Colonic mucosa (tissue), 4 donors: Measurements from ENCODE around the gene ZNF891. TPM values are rescaled to one million over a fixed set of nuclear protein-coding genes. Genes with fewer than 3 reads are reported as not detected.
A peak's percentile ranks its signal among the peaks of the same experiment; 100 is the strongest.

Experiments
- DNase-seq: peaks from one replicate; pipeline ENCODE4 v3.0.0-alpha.2; 2020
- H3K27ac ChIP-seq: fragments of 200-600 bp; one replicate; pipeline ENCODE4 v1.8.0; 2021
- H3K27me3 ChIP-seq: fragments of 200-600 bp; one replicate; pipeline ENCODE4 v1.8.0; 2021
- H3K36me3 ChIP-seq: fragments of 200-600 bp; one replicate; pipeline ENCODE4 v1.8.0; 2021
- H3K4me1 ChIP-seq: fragments of 200-600 bp; one replicate; pipeline ENCODE4 v1.8.0; 2021; ENCODE audit warnings: mild to moderate bottlenecking
- H3K4me3 ChIP-seq: fragments of 200-600 bp; one replicate; pipeline ENCODE4 v1.8.0; 2021
- H3K9ac ChIP-seq, 2 donors: one replicate each; pipeline ENCODE4 v1.7.0; 2013; ENCODE audit warnings: control low read depth in 2 of 2, low read depth in 2 of 2, low read length in 2 of 2
- H3K9me3 ChIP-seq: fragments of 200-600 bp; one replicate; pipeline ENCODE4 v1.8.0; 2021
- CTCF ChIP-seq: fragments of 200-600 bp; IDR thresholded peaks from one replicate; pipeline ENCODE4 v1.8.0; 2022; ENCODE audit warnings: antibody characterized with exemption, mild to moderate bottlenecking
- intact Hi-C: fragments of 100-400 bp; cut with DNase I; formaldehyde crosslinking; loops from one replicate; pipeline ENCODE4 v1.14.1; 2022
- total RNA-seq, 2 donors: library from RNA; stranded (reverse); fragmentation: NEBNext Ultra II Directional in 1 of 2; extraction: Animal tissue kit (Norgen Biotek cat#: 25700) in 1 of 2; gene quantifications; one replicate each; pipeline ENCODE4 v1.2.1, GENCODE V29; 2021
- donor health status: healthy.
- donor health status: DM: no; HTN: no; CAD: no.
- donor health status: DM: no; HTN: no; CAD: no.

Gene ZNF891
- 1 to 10 TPM; 1.0 to 1.3 TPM for total RNA-seq

- Histone ChIP-seq H3K27ac (peak within 1 kb of the TSS; percentile 97), H3K27me3 (no peaks in the 10 kb centered on the region), H3K9me3 (no peaks in the 10 kb centered on the region), H3K9ac (peak within 1 kb of the TSS; percentile 80 to 86), H3K4me1 (no peaks in the 10 kb centered on the region), H3K4me3 (peak within 1 kb of the TSS; percentile 70), H3K36me3 (no peaks in the 10 kb centered on the region)
- DNase-seq = peak; percentile 98
- intact Hi-C loops = loop anchor here (5.0 kb wide), 1 partner anchor 48 kb away; the partner anchor contains the start of gene ZNF140
- no peak for TF ChIP-seq CTCF
These were observed at the start of gene ZNF891, which contains the start of gene ZNF10 for GRCh38 chr12:133130038-133130807. ZNF891 (minus strand) TSS chr12:133130274; CDS start chr12:133121918, 8,356 bp downstream. ZNF10 (plus strand) TSS chr12:133130627; CDS start chr12:133144493, 13,866 bp downstream.

DNA sequence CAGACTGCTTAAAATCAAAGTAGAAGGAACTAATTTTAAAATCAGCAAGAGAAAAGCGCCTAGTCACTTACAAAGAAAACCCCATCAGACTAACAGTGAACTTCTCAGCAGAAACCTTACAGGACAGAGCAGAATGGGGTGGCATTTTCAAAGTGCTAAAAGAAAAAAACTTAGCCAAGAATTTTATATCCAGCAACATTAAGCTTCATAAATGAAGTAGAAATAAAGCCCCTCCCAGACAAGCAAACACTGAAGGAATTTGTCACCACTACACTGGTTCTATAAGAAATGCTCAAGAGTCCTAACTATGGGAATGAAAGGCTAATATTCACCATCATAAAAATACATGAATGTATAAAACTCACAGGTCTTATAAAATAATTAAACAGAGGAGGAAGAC, 44.8 kb upstream of the ZNF891 start:
- Histone ChIP-seq H3K9ac (no peak overlapping the region), H3K4me3 (no peak overlapping the region), H3K4me1 (no peaks in the 10 kb centered on the region), H3K27ac (no peak overlapping the region), H3K9me3 (peaks cover 6% of the 10 kb centered on the region), H3K36me3 (no peaks in the 10 kb centered on the region), H3K27me3 (no peaks in the 10 kb centered on the region)
- no peak for DNase-seq
- TF ChIP-seq CTCF = no peak
- intact Hi-C loops = loop anchor here (5.0 kb wide), 1 partner anchor 188 kb away; the partner anchor contains the start of gene ZNF26

- no peak for TF ChIP-seq CTCF
- H3K27ac ChIP-seq = no peak overlapping the region
- peaks cover 6% of the 10 kb centered on the region for H3K9me3 ChIP-seq
- no peak overlapping the region for H3K9ac ChIP-seq
- no peak overlapping the region for H3K4me3 ChIP-seq
- intact Hi-C loops = no loop called here
- no peaks in the 10 kb centered on the region for H3K36me3 ChIP-seq
- DNase-seq = no peak
- H3K27me3 ChIP-seq = no peaks in the 10 kb centered on the region
- no peaks in the 10 kb centered on the region for H3K4me1 ChIP-seq
These were observed 42.4 kb upstream of the ZNF891 start for GRCh38 chr12:133172491-133172890.

DNA sequence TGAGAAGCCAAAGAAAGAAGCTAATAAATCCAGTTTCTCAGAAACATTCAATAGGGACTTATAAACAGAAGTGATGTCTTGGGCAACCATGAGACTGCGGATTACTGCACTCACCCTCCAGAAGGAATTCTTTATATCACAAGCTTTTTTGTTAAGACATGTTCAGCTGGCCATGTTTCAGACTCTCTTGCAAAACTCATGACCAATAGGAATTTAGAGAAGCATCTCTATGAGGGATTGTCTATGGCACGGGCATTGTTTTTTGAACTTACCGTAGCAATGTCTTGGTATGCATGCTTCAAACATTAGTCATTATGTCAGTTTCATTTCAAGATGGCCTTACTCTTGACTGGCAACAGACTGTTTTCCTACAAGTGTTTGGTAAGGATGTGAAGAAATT, 35.7 kb upstream of the ZNF891 start:
- Histone ChIP-seq H3K4me1 (no peaks in the 10 kb centered on the region), H3K4me3 (no peak overlapping the region), H3K27me3 (no peaks in the 10 kb centered on the region), H3K27ac (no peak overlapping the region), H3K36me3 (no peaks in the 10 kb centered on the region), H3K9me3 (no peaks in the 10 kb centered on the region), H3K9ac (no peak overlapping the region)
- no peak for TF ChIP-seq CTCF
- intact Hi-C loops = no loop called here
- no peak for DNase-seq

GRCh38 chr12:133156125-133156690, 26.1 kb upstream of the ZNF891 start:
- no peaks in the 10 kb centered on the region for H3K27me3 ChIP-seq
- DNase-seq = no peak
- H3K27ac ChIP-seq = no peak overlapping the region
- H3K36me3 ChIP-seq = no peaks in the 10 kb centered on the region
- no peak overlapping the region for H3K4me3 ChIP-seq
- H3K4me1 ChIP-seq = no peaks in the 10 kb centered on the region
- H3K9me3 ChIP-seq = peaks cover 4% of the 10 kb centered on the region
- intact Hi-C loops = no loop called here
- no peak for TF ChIP-seq CTCF
- no peak overlapping the region for H3K9ac ChIP-seq
